Hippocampal formation (tissue), 2 donors: ENCODE measurements around the gene OR51Q1.

Experiments used
- DNase-seq, 2 donors: peaks; one replicate each; lab custom pipeline; 2025; lab: John Stamatoyannopoulos, UW

The OR51Q1 gene, protein sequence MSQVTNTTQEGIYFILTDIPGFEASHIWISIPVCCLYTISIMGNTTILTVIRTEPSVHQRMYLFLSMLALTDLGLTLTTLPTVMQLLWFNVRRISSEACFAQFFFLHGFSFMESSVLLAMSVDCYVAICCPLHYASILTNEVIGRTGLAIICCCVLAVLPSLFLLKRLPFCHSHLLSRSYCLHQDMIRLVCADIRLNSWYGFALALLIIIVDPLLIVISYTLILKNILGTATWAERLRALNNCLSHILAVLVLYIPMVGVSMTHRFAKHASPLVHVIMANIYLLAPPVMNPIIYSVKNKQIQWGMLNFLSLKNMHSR

DNA sequence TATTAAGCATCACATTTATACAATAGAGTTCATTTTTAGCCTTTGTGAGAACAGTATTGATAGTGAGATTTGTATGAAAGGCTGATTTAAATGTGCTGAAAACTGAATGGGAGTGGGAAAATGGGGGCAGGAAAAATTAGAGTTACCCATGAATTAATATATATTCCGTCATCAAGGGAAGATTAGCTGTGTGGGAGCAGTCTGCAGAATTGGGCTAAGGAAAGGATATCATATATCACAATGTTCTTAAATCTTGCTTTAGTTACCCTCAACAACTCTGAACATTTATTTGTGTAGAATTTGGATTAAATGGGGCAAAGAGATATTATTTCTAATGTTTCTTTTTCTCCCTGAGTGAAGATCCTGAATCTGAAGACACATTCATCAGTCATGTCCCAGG is at the start of gene OR51Q1:
Gene OR51Q1, plus strand, starts transcription at position 301 of the 400 bp plus-strand sequence. Its CDS starts 90 bp downstream, at position 391.
- no peak for DNase-seq

DNA sequence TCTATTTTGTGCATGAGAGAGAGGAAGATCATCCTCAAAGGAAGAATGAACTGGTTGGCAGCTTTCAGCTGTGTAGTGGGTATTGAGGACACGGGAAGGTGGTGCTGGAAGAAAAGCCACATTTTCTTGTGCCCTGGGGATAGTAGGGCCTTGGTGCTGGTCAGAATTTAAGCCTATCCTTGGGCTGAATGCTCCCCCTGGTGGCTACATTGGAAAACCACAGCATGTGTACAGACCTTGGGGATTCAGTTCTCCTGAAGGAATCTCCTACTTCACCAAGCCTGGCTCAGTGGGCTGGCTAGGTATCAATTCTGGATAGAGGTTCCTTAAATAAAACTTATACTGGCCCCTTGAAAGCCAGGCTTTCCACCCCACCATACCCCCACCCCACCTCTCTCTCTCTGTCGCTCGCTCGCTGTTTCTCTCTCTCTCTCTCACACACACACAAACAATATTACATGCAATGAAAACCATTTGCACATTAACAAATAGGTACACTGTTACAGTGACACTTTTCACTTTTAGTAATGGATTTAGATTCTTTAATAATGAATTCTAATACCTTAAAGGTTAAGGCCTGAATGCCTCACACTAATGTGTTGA is 41.1 kb upstream of the OR51Q1 start:
- DNase-seq: peak; percentile 15 to 21

DNA sequence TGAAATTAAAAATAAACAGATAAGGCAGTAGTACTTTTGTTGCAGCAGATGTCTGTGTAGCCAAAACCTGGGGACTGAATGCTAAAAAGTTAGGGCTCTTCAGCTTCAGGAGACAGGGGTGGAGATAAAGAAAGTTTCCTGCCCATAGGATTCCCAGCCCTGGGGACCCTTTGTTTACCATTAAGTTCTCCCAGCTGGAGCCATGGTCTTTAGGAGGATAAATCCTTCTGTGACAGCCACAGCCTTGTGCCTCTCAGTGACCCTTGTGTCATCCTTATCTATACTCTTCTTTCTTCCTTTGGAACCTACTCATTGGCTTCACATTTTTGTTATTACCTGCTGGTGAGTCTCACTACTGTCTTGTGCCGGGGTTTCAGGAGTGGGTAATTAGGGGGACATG is 38.3 kb upstream of the OR51Q1 start, which contains the start of gene OR51M1:
Gene OR51M1, plus strand, starts transcription at position 237 of the 400 bp plus-strand sequence. CDS start 5,587 bp downstream, outside the sequence.
- DNase-seq: no peak

DNA sequence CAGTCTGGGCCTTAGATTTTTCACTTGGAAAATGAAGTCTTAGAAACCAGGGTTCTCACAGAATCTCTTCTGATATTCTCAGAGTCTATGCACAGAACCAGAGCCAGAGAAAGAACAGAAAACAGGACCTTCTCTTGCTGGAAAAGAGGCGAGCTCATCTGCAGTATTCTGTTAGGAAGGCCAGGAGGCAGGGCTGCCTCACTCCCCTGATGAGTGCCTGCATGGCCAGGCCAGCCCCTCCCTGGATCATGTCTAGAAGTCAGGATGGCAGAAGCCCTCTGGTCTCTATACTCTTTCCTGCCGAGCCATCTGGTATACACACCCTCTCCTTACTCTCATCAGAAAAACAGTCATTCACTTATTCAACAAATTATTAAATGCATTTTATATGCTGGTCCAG is 37.6 kb upstream of the OR51Q1 start:
- no peak for DNase-seq

DNA sequence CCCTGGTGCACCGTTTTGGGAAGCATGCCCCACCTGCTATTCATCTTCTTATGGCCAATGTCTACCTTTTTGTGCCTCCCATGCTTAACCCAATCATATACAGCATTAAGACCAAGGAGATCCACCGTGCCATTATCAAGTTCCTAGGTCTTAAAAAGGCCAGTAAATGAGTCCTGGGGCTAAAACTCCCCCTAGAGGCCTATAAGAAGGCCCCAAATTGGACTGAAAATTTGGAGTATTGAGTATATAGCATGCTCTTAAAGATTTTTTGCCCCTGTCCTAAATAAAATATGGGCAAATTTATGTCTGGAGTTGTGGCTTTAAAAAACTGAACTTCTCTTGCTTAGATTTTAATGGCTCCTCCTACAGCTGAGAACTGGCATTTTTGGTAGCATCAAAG is 31.7 kb upstream of the OR51Q1 start:
- DNase-seq: no peak

DNA sequence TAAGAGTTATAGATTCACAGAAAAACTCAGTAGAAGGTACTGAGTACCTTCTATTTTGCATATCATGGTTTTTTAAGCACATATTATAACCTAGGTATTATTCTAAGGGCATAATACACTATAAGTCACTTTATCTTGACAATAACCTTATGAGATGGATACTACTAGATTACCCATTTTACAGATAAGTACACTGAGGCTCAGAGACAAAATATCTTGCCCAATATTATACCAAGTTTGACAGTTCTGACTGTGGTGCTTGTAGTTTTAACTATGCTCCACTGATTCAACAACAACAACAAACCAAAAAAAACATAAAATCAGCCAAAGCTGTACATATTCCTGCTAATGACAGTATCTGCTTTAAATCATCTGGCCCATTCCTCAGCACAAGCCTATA is 27.8 kb upstream of the OR51Q1 start:
- DNase-seq: no peak

DNA sequence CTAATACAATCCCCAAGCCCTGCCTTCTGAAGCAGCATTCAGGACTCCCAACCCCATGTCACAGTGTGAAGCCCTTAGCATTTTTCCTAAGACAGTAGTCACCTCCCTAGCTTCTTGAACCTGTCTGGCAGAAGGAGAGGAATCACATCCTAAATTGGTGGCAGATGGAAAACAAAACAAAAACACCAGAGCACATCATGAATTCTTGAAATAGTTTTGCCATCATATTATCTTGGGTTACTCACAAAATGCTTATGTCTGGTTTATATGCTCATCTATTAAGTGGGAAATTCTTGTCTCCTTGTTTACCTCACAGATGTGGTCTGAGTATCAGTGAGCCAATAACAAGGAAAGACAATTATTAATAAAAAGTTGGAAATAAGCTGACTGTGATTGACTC is 23.0 kb upstream of the OR51Q1 start:
- no peak for DNase-seq

DNA sequence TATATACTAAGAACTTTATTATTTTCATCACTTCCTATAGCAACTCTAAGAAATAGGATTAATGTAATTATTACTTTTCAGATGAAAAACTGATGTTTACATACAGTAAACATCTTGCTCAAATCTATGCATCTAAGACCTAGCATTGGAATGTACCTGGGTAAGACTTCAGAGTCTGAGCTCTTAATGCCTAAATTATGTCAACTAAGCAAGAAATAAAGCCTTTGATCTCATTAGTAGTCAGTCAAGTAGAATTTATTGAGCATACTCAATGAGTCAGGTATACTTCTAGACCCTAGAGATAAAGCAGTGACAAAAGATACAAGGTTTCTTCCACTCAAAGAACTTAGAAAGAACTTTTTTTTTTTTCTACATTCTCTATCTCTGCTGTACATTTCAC is 16.7 kb upstream of the OR51Q1 start:
- DNase-seq: no peak

DNA sequence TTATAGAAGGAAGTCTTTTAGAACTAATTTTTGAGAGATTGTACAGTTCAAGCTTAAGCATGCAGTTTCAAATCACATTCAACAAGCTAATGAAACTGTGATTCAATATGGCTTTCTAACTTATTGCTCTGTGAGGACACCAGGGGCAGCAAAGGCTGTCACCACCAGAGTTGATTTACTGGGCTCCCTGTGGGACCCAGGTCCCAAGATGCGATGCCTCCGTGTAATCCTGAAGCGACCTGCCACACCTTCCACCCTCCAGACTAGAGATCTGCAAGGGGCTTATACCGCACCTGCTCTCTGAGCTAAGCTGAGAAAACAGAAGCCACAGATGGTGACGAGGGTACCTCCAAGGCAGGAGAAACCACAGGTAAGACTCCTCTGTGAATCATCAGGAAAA is 918 bp upstream of the OR51Q1 start:
- DNase-seq: no peak

DNA sequence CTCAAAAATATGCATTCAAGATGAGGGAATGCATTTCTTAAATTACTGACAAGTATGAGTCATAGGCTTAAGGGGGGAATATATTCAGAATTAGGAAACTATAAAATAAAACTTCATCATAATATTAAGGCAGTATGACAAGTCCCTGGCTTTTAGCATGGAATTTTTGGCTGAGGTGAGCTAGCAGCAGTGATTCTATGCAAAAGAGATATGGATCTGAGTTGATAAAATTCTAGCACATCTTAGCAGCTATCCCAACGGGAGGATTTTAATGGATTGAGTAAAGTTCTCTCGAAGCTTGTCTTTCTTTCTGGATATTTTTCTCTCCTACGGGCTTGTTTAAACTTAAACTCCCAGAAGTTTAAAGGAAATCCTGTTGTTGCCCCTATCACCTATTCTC is 1.2 kb downstream of the OR51Q1 start:
- no peak for DNase-seq

DNA sequence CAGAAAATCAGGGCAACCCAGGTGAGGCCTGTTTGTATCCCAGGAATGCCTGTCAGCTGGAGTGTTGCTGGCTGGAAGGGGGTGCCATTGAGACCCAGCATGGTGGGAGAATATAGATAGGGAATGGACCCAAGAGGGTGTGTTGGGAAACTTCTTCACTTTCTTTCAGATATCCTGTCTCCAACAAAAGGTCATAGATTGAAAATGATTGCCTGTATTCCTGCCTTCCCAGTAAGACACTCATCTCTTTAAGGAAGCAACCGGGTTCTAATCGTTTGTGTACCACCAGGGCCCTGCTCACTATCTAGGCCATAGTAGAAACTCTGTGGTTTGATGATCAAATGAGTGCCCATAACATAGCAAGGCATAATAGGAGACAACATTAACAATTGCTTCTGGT is 19.5 kb downstream of the OR51Q1 start, which contains the start of gene OR51I1:
Gene OR51I1, minus strand, starts transcription at position 101 of the 400 bp plus-strand sequence. Its CDS starts 0 bp downstream, at position 101.
- no peak for DNase-seq

DNA sequence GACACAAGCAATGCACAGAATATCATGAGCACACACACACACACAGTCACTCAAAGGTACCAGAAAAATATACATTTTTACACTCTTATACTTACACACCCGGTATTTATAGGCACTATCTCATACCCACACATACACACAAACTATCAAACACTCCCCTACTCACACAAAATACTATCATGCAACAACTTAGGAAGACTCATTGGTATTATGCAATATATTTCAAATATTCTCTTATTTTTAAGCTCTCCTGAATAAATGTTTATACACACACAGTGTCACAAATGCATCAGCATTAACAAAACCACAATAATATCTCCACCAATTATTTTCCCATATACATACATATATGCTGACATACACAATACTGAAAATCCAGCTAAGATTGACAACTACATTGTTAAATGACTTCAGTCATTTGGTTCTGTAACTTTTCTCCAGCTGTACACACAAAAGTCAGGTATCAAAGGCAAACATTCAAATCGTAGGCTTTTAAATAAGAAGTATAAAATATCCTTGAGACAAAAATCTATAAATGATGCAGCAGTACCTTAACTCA is 22.0 kb downstream of the OR51Q1 start:
- no peak for DNase-seq

DNA sequence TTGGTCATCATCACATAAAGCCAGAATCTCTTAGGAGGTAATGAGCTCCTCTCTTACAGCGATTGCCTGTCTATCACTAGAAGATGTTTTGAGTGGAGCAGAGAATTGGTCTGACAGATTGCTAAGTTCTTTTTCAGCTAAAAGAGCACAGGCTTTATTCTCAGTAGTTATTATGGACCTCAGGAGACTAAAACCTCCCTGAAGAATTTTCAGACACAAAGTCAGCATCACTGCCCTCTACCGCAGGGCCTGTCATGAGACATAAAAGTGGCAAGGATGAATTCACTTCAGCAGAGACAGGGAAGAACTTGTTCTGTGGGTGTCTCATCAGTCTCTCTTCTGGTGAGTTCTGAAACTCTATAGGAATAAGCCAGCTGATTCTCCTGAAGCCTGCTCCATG is 27.1 kb downstream of the OR51Q1 start, which contains the start of gene OR51I2:
Gene OR51I2, plus strand, starts transcription at position 301 of the 400 bp plus-strand sequence. CDS start 4,166 bp downstream, outside the sequence.
- no peak for DNase-seq

DNA sequence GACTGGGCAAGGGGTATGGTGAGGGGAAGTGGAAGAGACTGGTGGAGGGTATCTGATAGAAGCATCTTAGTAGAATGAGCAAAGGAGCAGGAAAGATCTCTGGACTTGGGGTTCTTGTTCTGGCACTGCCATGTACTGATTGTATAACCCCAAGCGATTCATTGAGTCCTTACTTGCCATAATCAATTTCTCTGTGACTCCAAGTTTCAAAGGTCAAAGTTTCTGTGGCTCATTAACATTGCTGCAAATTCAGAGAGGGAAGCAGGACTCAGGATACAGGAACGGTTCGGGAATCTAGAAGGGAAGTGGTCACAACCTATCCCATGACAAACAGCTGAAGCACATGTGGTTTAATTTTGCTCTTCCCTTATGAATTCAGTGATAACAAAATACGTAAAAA is 27.5 kb downstream of the OR51Q1 start:
- no peak for DNase-seq

DNA sequence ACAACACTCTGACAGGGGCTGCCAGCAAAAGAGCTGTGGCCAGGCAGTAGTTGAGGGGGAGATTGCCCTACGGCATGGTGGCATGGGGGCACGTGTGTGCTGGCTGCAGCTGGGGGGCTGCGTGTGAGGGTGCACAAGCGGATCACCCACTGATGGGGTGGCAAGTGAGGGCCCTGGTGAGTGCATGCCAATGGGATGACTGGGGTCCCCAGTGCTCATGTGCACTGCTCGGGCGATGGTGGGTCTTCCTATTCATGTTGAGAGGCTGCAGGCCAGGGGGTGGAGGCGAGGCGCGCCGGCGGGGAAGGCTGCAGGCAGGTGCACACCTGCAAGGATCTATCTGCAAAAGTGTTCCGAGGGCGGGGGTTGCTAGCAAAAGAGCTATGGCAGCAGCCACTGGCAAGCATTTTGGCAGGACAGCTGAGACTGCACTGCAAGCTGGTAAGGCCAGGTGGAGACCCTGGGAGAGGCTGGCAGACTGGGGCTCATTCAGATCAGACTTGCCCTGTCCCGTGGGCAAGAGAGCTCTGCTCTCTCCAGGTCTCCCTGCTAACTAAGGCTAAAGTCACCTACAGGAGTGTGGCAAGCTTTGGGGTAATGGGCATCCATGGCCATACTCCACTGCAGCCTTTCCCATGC is 39.2 kb downstream of the OR51Q1 start:
- DNase-seq: no peak

DNA sequence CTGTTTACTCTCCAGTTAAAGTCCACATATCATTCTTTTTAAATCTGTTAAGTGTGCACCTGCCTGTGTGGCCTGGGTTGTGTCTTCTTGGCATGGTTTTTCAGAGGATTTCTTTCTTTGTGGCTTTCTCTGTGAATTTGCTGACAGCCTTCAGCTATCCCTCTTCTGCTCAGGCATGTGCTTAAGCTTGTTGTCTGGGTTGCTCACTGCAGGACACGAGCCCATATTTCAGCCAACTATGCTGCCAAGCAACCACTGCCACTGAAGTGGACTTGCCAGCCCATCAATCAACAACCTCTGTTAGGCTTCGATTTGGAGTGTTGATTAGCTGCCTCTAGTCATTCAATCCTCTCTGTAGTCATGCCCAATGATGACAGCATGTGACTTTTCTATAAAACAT is 45.6 kb downstream of the OR51Q1 start:
- no peak for DNase-seq
